Stimulated activated CD8-positive, alpha-beta memory T cell treated with anti-CD3 and anti-CD28 coated beads, Interleukin-4, amount 100 ng/mL, for 1 hour (primary cell): ENCODE measurements around the gene CORO1C.
"Not testable (repeated sequence)": the region's sequence is repeated elsewhere in the genome, so short reads cannot be mapped to it uniquely, and the experiment has no call there.

Experiments used
- DNase-seq, 2 donors: peaks; one replicate each; pipeline ENCODE4 v3.0.0-alpha.2; 2020; ENCODE audit warnings: low read depth in 2 of 2, low spot score in 1 of 2

CORO1C gene

DNA sequence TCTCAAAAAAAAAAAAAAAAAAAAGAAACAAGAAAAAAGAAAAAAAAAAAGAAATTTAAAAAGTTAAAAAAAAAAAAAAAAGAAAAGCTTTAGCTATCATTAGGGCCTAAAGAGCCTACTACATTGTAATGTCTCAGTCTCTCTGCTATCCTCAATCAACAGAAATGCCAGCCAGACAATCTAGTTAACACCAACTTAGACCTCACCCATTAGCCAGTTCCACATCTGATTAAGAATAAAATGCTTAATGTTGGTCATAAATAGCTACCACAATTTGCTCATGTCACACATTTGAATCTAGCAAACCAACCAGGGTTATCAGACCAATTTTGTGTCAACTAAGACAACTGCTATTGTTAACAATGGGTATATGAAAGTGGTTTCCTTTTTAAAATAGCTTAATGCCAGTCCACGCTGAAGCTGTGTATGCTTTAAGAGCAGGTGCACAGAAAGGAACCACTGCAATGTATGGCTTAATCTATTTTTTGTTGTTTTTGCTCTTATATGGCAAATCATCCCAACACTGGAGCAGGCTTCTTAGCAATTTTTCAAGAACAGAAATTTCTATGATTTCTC is 52.1 kb downstream of the CORO1C start:
- DNase-seq = no peak

DNA sequence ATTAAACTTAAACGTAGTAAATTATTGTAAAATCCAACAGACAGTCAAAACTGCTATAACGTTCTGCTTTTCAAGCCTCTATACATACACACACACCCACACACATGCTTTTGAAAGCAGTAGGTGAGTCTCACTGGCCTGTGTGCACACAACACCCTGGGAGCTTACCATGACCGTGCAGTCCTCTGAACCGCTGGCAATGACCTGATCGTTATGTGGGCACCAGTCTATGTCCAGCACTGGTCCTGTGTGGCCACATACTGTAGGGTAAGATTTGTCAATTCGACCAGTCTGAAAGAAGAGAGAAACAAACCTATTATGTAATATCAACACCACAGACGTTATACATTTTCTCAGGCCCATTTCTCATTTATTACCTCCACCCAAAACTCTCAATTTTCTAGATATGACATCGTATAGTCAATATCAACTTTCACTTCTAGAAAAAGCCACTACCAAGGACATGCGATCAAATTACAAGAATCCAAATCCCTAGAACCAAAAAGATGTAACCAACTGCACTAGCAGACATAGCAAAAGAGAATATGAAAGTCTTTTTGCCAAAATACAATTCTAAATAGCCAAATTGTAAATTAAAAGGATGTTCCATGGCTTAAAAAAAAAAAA is 53.1 kb downstream of the CORO1C start:
- DNase-seq = no peak

DNA sequence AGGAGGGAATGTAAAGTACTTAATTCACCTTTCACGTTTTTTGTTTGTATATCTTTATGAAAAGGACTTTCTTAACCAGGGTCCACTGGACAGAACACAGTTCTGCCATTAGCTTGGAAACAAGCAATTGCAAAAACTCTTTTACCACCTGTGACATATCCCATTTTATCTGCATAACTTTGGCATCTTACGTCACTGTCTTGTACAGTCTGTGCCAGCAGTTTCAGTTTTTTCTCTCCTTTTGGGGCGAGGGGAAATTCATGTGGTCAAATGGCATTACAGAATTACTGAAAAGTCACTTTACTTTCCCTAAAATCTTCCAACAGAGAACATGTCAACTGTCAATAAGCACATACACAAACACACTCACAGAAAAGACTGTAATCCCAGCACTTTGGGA is 53.9 kb downstream of the CORO1C start:
- no peak for DNase-seq

DNA sequence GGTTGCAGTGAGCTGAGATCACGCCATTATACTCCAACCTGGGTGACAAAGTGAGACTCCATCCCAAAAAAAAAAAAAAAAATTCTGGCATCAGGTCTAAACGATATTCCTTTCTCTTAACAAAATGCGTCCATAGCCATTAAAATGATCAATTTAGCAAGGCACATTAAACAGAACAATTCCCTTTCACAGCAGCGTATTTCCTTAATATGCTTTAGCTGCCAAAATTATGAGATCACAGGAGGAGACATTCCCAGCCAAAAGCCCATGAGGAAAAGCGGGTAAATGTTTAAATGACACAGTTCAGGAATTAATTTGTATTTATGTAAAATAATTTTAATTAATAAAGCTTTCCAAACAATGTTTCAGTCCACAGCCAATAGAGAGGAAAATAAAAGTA is 54.6 kb downstream of the CORO1C start:
- DNase-seq = no peak

DNA sequence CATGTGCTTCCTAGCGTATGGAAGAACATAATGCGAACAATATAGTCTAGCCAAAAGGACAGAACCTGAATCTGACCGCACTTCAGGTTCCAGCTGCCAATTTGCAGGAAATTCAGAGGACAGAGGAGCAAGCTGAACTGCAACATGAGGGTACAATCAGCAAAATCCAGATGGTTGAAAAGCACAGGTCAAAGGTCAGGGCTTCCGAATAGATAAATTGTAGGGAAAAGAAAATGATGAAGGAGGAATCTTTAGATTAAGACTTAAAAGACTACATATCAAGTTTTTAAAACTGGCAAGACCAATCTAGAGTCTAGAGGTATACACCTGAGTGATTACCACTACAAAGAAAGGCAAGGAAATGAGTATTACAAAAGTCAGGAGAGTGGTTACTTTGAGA is 55.5 kb downstream of the CORO1C start:
- no peak for DNase-seq

DNA sequence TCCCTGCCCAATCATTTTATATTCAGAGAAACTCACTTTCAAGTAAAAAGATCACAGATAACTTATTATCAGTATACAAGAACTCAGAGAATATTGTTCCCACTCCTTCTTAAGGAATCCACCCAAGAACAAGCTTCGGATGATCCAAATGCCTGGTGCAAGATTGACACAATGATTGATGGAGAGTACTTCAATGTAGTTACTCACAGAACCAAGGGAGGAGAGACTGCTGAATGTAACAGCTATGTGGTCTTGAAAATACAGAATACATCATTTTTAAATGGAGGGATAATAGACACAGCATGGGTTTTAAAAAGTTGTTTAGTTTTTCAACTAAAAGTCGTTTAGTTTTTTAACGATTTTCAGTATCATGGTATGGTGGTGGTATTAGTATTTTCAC is 59.3 kb downstream of the CORO1C start:
- no peak for DNase-seq

DNA sequence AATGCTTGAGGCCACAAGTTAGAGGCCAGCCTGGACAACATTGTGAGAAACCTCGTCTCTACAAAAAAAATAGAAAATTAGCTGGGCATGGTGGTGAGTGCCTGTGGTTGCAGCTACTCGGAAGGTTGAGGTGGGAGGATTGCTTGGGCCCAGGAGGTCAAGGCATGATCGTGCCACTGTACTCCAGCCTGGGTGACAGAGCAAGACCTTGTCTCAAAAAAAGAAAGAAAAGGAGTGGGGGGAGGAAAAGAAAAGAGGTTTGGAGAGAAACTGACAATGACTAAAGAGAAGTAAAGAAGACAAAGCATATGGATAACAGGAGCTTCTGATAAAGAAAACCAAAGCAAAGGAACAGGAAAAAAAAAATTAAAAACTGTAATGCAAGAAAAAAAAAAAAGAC is 60.2 kb downstream of the CORO1C start:
- DNase-seq = no peak

DNA sequence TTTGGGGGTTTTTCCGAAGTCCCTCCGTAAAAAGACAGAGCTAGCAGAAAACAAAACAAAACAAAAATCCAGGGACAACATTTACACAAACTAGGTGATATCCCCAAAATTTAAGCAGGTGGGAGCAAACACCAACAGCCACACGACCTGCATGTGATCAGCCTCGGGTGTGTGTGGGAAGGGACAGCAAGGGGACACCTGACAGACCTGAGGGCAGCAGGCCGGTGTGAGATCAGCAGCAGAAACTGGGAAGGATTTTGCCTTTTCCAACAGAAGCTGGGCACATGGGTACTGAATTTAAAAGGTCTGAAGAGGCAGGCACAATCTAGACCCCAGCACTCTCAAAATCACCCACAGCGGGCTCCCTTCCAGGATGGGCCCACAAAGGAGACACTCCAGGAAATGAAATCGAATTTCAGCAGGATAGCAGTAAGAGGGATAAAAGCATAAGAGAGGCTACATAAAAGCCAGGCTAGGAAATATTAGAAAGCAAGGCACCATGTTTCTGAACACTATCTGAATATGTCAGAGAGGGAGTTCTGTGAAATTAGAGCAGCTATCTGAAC is 61.2 kb downstream of the CORO1C start:
- DNase-seq = no peak

DNA sequence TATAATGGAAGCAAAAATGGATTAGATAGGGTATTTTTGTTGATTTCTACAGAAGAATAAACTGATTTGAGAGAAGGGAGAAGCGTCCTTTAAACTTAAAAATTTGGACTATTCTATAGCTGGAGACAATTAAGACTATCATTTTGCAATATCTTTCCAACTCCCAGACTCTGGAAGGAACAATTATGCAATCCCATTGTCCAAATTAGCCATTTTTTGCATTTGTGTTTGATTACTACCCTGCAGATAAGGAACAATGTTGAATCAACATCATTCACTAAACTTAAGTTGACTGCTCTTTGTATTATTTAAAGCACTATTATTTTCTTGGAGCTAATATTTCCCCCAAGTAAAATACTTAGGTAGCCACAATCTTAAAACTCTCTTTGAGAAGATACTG is 62.8 kb downstream of the CORO1C start:
- no peak for DNase-seq

DNA sequence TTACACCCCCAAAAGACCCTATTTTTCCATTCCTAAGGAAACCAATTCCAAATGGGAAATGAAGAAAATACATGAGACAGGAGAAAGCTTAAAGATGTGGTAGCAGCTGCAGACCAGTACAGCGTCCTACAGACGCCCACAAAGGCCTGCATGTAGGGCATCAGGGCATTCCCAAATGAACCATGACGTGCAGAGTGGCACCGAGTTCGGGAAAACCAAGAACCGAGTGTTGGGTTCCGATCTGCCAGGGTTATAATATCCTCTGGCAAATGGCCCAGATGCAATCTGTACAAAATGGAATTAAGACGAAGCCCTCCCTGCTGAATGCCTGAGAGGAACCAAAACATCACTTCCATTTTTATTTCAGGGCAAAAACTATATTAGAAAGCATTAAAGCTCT is 63.3 kb downstream of the CORO1C start:
- no peak for DNase-seq

DNA sequence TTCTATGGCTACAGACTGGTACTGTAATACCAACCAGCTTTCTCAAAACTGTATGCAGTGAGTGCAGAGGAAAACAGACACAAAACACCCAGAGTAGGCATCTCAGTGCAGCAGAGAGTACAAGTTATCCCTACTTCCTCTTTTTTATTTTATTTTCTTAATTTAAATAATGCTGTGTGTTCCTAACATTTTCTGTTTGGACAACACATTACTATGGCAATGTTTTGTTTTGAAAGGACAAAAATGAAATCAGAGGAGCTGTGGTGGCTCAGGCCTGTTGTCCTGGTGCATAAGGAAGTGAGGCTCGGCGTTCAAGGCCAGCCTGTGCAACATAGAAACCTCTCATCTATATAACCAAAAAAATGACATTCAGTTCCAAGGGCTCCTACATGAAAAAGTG is 64.0 kb downstream of the CORO1C start:
- DNase-seq = no peak

DNA sequence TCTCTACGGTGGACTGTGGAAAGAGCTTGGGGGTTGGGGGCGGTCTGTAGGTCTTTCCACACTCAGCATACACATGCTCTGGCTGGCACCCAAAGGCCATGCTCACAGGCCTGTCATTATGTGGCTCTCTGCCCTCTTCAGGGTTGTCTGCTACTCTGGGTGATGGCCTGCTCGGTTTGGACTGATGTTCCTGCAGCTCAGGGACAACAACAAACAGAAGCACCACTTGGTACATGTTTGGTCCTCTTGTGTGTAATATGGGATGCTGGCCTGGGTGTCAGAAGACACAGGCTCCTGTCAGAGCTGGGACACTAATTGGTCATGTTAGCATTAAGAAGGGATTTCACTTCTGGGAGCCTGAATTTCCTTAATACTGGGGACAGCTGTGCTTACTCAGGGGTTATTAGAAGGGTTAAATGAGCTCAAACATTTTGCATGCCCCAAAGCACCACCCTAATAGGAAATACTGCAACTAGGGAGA is 64.9 kb downstream of the CORO1C start:
- no peak for DNase-seq

DNA sequence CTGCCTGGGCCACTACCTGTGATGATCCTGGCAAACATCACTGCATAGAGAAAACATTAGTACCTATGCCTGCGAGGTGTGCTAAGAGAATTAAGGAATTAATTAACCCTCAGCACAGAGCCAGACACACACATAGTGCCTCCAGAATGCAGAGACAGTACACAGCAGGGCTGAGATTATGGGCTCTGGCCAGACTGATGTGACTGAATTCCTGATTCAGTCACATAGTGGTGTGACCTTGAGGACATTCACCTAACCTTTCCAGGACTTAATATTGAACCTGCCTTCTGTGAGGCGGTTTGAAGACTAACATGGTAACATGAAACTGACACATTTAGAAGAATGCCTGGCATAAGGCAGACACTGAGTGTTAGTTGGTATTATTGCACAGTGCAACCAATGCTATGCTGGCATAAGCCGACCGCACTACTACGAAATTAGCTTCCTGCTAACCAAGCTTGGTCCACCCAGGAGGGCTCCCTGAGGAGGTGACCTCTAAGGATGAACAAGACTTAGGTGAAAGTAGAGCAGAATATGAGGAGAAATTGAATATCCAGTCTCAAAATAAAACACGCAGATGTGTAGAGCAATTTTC is 65.6 kb downstream of the CORO1C start:
- DNase-seq = no peak

DNA sequence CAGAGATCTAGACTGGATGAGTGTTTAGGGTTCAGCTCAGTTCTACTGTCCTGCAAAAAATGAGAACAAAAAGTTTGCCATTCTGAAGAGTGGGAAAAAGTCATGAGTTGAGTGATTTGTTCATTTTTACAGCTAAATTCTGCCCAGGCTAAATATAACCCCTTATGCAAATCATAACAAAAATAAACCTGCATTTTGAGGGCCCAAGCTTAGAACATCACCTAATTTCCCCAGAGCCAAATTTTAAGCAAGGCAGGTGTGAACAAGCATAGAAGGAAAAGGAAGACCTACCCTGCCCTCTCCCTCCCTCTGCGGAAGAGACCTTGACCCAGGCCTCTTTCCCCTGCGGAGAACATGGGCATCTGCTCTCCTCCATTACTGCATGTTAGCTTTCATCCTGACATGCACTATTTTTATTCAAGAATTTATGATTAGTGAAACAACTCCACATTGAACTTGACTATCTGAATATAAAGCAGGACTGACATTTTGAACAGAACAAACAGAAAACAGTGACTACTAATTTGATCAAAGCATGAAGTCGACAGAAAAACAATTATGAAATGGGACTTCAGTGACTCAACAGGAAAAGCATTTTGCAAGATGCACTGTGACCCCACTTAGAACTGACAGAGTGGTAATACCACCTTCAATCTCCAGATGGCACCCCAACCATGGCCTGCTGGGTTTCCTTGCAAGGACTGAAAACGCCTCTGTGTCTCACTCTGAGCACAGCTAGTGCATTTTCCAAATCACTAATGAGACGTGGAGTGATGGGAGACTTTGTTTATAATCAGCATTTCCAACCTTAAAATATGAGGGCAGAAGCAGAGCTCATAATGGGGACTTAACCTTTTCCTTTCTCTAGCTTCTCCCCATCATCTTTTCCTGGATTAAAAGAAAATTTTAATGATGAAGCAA is 66.7 kb downstream of the CORO1C start:
- DNase-seq = peak; percentile 62 to 69

DNA sequence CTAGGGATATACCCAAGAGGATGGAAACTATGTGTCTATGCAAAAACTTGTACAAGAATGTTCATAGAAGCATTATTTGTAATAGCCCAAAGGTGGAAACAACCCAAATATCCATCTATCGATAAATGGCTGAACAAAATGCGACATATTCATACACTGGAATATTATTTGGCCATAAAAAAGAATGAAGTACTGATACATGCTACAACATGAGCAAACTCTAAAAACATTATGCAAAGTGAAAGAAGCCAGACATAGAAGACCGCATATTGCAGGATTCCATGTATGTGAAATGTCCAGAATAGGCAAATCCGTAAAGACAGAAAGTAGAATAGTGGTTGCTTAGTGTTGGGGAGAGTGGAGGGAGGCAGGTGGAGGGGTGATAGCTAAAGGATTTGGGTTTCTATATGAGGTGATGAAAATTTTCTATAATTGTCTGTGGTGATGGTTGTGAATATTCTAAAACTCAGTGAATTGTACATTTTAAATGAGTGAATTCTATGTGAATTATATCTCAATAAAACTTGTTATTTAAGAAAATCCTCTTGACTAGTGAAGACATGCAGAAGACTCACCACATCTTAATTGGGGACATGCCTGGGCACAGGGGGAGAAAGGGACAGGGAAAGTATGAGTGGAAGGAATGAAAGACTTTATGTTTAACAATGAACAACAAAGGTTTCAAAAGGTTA is 67.8 kb downstream of the CORO1C start:
- DNase-seq = no peak

DNA sequence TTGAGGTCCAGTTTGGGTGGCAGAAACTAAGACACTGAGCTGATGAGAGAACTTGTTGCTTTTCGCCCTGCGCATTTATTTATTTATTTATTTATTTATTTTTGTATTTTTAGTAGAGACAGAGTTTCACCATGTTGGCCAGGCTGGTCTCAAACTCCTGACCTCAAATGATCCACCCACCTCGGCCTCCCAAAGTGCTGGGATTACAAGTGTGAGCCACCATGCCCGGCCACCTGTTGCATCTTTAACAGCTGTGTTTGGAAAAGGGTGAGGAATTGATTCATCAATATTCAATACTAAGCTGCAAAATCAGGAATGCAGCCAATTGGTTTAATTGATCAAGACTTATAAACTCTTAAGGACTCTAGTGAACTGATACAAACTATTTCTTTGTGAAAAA is 73.2 kb downstream of the CORO1C start:
- not testable (repeated sequence) for DNase-seq

DNA sequence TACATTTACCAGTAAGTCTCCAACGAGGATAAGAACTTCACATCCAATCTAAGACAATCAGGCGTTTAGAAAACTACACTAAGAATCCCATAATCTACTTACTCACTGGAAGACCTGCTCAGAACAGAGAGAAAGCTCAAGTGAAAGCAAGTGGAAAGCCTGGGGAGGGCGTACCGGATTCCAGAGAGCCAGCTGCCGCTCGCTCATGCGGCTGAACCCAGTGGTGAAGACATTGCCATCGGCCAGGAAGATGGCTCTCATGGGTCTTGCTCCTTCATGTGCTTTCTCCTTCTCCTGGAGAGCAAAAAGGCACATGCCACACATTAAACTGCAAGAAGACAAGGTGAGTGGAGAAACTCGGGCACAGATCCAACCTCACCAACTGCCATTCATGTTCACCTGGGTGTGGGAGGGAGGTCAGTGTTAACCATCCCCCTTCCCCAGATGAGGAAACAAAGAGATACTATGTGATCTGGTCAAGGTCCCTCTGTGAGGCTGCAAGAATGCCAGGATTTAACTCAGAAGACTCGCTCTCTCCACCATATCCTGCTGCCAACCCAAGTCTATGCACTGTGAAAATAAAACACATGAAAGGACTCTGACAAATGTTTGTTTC is 74.1 kb downstream of the CORO1C start:
- DNase-seq = no peak

DNA sequence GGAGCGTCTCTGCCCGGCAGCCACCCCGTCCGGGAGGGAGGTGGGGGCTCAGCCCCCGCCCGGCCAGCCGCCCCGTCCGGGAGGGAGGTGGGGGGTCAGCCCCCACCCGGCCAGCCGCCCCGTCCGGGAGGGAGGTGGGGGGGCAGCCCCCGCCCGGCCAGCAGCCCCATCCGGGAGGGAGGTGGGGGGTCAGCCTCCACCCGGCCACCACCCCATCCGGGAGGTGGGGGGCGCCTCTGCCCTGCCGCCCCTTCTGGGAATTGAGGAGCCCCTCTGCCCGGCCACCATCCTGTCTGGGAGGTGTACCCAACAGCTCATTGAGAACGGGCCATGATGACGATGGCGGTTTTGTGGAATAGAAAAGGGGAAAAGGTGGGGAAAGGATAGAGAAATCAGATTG is 75.1 kb downstream of the CORO1C start:
- not testable (repeated sequence) for DNase-seq

DNA sequence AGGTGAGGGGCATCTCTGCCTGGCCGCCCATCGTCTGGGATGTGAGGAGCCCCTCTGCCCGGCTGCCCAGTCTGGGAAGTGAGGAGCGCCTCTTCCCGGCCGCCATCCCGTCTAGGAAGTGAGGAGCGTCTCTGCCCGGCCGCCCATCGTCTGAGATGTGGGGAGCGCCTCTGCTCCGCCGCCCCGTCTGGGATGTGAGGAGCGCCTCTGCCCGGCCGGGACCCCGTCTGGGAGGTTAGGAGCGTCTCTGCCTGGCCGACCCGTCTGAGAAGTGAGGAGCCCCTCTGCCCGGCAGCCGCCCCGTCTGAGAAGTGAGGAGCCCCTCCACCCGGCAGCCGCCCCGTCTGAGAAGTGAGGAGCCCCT is 75.5 kb downstream of the CORO1C start:
- not testable (repeated sequence) for DNase-seq

DNA sequence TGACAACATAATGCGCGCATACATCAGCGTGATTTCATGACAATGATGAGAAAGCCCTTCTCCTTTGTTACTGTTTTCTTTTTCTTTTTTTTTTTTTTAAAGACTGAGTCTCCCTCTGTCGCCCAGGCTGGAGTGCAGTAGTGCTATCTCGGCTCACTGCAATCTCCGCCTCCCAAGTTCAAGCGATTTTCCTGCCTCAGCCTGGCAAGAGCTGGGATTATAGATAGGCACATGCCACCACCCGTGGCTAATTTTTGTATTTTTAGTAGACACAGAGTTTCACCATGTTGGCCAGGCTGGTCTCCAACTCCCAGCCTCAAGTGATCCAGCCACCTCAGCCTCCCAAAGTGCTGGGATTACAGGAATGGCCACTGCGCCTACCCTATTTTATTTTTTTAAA is 76.7 kb downstream of the CORO1C start:
- DNase-seq = not testable (repeated sequence)

DNA sequence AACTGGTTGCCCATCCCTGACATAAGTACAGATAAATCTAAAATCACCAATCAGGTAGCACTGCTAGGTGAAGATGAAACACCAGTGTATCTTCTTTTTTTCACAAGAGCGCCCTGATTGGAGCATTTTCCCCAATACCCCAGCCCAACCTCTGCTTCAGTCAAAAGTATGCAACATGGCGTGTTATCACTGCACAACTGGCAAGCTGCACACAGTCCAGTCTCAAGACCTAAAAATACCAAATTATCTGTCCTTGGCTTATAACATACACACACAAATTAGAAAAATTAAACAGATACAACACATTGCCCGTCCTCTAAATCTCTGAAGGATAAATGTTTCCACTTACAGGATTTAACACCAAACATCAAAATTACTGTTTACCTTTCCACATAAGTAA is 77.4 kb downstream of the CORO1C start:
- no peak for DNase-seq
